Breast epithelium (tissue), 3 donors: ENCODE data around the gene GPSM1.

Source experiments
- POLR2A ChIP-seq: fragments of 450-650 bp; IDR thresholded peaks from one replicate; pipeline ENCODE4 v1.6.1; 2016; ENCODE audit warnings: antibody characterized with exemption, mild to moderate bottlenecking, moderate library complexity
- POLR2AphosphoS5 ChIP-seq, 3 donors: sonication (generic); formaldehyde crosslinking; IDR thresholded peaks; one replicate each; pipeline ENCODE4 v1.6.1; 2017; ENCODE audit warnings: antibody characterized with exemption in 3 of 3

DNA sequence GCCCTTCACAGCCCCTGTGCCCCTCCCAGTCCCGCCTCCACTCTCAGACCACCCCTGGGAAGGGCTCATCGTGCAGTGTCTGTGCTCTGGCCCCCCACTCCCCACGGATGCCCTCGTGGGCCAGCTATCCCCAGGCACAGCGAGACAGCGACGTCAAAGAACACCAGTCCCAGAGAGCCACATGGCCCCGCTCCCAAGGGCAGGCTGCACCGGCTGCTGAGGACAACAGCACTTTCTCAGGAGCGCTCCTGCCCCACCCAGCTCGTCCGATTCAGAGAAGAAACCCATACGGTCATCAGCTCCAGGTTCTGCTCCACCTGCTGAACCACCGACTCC lies 77.4 kb downstream of the GPSM1 start:
- TF ChIP-seq POLR2A (no peak), POLR2AphosphoS5 (IDR thresholded peaks at IDR 0.05) (no peak)
